Rectal smooth muscle tissue (tissue), 1 donor: ENCODE data around the gene KCND3.

Source experiments
- H3K27ac ChIP-seq: one replicate; pipeline ENCODE4 v1.7.0; 2013; ENCODE audit warnings: low read depth, low read length, inconsistent platforms
- H3K27me3 ChIP-seq: one replicate; pipeline ENCODE4 v1.7.0; 2013; ENCODE audit warnings: low read length; ENCODE audit not compliant: control insufficient read depth, insufficient read depth
- H3K36me3 ChIP-seq: one replicate; pipeline ENCODE4 v1.7.0; 2013; ENCODE audit warnings: low read length; ENCODE audit not compliant: control insufficient read depth, insufficient read depth
- H3K4me1 ChIP-seq: one replicate; pipeline ENCODE4 v1.7.0; 2013; ENCODE audit warnings: low read length; ENCODE audit not compliant: control insufficient read depth, insufficient read depth
- H3K4me3 ChIP-seq: one replicate; pipeline ENCODE4 v1.7.0; 2013; ENCODE audit warnings: low read length
- H3K9ac ChIP-seq: one replicate; pipeline ENCODE4 v1.7.0; 2013; ENCODE audit warnings: low read length

Gene KCND3

DNA sequence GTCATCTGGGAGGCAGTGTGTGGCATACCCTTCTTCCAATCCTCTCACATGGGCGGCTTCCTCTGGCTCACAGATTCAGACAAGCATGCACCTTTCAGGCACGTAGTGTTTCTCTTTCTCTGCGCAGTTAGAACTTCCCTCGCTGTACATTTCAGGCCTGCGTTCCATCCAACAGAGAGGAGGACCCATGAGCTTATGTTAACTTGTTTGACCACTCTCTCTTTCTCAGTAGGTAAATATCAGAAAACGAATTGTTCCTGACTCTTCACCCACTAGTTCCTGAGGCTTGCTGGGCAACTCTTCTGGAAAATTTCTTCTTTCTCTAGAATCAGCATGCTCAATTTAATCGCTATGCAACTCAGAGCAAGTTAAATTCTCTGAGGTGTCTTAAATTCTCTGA lies 148.3 kb downstream of the KCND3 start:
- no peaks in the 10 kb centered on the region for H3K36me3 ChIP-seq

DNA sequence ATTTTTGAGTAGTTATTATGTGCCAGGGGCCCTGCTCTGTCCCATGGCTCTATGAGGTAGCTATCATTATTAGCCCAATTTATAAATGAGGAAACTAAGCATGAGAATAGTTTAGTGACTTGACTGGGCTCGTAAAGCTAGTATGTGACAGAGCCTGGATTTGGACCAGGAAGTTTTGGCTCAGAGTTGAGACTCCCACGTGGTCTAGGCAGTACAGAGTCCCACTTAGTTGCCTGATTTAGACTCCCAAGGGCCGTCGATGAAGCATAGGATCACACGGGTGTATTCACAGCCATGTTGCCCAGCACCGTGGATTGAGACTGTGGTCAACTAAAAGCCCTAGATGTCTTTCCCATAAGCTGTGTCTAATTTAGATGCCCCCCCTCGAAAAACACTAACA lies 152.1 kb downstream of the KCND3 start:
- Histone ChIP-seq H3K4me3 (no peak overlapping the region), H3K36me3 (no peaks in the 10 kb centered on the region), H3K27me3 (no peaks in the 10 kb centered on the region), H3K27ac (no peak overlapping the region), H3K9ac (no peak overlapping the region), H3K4me1 (no peaks in the 10 kb centered on the region)

More for the DNA sequence above, 148.3 kb downstream of the KCND3 start:
- Histone ChIP-seq H3K9ac (no peak overlapping the region), H3K27ac (no peak overlapping the region), H3K4me3 (no peak overlapping the region), H3K4me1 (no peaks in the 10 kb centered on the region), H3K27me3 (no peaks in the 10 kb centered on the region)

DNA sequence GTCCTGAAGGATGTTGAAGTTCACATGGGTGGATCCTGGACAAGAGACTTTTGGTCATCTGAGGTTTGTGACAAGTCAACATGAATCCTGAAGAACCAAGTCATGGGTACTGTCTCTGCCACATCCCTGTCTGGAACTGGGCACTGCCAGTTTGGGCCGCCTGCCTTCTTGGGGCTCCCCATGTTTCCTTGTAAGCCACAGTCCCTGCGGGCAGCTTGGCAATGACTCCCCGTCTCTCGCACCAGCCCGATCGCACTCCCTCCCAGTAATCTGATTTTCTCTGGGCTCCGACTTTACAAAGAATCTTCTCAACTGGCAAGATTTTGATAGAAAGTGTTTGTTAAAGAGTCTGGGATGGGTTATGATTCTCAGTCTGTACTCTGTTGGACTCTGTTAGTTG lies 153.4 kb downstream of the KCND3 start:
- Histone ChIP-seq H3K27ac (no peak overlapping the region), H3K27me3 (no peaks in the 10 kb centered on the region), H3K4me1 (no peaks in the 10 kb centered on the region), H3K9ac (no peak overlapping the region), H3K4me3 (no peak overlapping the region), H3K36me3 (no peaks in the 10 kb centered on the region)

DNA sequence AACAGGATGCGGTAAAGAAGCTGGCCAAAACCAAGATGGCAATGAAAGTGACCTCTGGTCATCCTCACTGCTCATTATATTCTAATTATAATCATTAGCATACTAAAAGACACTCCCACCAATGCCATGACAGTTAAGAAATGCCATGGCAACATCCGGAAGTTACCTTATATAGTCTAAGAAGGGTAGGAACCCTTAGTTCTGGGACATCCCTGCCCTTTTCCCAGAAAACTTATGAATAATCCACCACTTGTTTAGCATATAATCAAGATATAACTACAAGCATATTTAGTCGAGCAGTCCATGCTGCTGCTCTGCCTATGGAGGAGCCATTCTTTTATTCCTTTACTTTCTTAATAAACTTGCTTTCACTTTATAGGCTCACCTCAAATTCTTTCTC lies 154.0 kb downstream of the KCND3 start:
- Histone ChIP-seq H3K4me1 (no peaks in the 10 kb centered on the region), H3K27ac (no peak overlapping the region), H3K4me3 (no peak overlapping the region), H3K27me3 (no peaks in the 10 kb centered on the region), H3K9ac (no peak overlapping the region), H3K36me3 (no peaks in the 10 kb centered on the region)

DNA sequence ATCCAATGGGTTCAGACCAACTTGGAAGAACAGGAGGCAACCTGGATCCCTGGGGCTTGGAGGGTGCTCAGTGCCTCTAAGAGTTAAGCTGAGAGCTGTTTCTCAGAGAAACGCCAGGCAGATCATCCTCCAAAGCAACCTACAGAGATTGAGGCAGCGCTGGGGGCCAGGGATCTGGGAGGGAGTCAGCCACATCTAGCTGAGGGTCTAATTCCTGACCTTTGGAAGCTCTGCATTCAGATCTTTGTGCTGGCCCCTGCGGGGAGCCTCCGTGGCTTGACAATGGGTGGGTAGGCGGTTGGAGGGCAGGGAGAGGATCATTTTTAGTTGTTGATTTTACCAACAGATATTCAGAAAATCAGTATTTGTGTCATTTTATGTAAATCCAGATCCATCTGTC lies 154.5 kb downstream of the KCND3 start:
- no peak overlapping the region for H3K4me3 ChIP-seq
- no peak overlapping the region for H3K27ac ChIP-seq
- H3K27me3 ChIP-seq, result no peaks in the 10 kb centered on the region
- H3K36me3 ChIP-seq, result no peaks in the 10 kb centered on the region
- H3K9ac ChIP-seq, result no peak overlapping the region
- no peaks in the 10 kb centered on the region for H3K4me1 ChIP-seq

DNA sequence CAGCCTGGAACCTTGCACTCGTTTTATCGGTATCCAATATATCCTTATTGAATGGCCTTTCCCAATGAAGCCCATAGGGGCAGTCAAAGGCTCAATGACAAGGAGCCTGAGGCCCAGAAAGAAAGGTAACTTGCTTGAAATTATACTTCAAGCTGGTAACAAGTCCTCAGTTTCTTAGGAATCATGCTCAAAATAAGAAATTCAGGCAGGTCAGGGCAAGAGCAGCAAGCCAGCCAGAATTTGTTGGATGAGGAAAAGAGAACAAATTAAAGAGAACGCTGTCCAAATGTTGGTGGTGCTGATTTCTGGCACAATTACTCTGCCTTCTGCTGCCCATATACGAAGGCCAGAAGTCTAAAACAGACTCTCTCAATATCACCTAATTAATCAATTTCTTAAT lies 156.1 kb downstream of the KCND3 start:
- H3K27me3 ChIP-seq, result no peaks in the 10 kb centered on the region
- H3K27ac ChIP-seq, result no peak overlapping the region
- H3K4me3 ChIP-seq, result no peak overlapping the region
- no peaks in the 10 kb centered on the region for H3K4me1 ChIP-seq
- H3K36me3 ChIP-seq, result no peaks in the 10 kb centered on the region
- H3K9ac ChIP-seq, result no peak overlapping the region

DNA sequence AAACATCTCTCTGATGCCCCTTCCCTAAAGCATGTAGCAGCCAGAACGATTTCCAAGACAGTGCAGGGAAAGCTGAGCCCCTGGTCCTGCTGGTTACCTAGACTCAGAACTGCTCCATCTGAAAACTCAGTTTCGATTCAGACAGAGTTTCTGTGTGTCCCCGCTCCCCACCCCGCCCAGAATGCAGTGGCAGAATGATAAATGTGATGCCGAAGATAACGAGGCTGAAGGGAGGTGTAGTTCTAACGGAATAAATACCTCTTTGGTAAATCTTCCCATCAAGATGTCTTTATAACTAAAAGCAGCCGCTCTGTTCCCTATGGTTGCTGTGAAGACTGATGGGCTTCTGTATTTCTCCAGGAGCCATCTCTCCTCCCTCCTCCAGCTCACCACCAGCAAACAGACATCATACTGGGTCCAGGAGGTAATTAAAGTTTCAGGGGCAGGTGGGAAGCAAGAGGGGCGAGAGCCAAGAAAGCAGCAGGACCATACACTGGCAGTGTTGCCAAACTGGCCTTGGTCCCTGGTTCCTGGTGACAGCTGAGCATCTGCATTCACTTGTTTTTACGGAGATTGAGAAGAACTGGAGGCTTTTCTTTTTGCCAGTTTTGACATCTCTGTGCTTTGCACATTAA lies 156.8 kb downstream of the KCND3 start:
- H3K27me3 ChIP-seq, result no peaks in the 10 kb centered on the region
- H3K27ac ChIP-seq, result no peak overlapping the region
- H3K9ac ChIP-seq, result no peak overlapping the region
- H3K36me3 ChIP-seq, result no peaks in the 10 kb centered on the region
- H3K4me1 ChIP-seq, result no peaks in the 10 kb centered on the region
- H3K4me3 ChIP-seq, result no peak overlapping the region

DNA sequence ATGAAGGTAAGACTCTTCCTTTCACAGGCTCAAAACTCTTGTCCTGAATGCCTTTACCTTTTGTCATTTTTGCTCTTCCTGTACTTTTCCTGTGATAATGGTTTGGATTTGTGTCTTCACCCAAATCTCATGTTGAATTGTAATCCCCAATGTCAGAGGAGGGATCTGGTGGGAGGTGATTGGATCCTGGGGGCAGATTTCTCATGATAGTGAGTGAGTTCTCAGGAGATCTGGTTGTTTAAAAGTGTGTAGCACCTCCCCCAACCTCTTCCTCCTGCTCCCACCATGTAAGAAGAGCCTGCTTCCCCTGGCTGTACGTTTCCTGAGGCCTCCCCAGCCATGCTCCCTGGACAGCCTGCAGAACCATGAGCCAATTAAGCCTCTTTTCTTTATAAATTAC lies 158.3 kb downstream of the KCND3 start:
- Histone ChIP-seq H3K4me1 (no peaks in the 10 kb centered on the region), H3K27ac (no peak overlapping the region), H3K4me3 (no peak overlapping the region), H3K9ac (no peak overlapping the region), H3K36me3 (no peaks in the 10 kb centered on the region), H3K27me3 (no peaks in the 10 kb centered on the region)

DNA sequence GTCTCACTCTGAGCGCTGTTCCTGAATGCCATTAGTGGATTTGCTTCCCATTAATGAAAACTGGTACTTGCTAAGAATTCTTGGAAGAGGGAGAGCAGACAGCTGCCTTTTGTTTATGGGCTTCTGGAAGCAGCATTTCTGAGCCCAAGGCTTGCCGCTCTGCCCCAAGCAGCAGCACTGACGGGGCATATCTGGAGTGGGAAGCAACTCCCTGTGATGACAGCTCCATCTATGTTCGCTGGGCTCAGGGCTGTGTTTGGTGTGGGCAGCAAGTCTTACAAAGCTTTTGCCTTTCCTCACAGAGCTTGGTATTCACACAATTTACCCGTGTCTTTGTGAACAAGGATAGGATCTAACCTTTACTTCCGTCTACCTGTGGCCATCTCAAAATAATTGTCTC lies 161.5 kb downstream of the KCND3 start:
- Histone ChIP-seq H3K36me3 (no peaks in the 10 kb centered on the region), H3K27ac (no peak overlapping the region), H3K27me3 (no peaks in the 10 kb centered on the region), H3K4me3 (no peak overlapping the region), H3K9ac (no peak overlapping the region), H3K4me1 (no peaks in the 10 kb centered on the region)

DNA sequence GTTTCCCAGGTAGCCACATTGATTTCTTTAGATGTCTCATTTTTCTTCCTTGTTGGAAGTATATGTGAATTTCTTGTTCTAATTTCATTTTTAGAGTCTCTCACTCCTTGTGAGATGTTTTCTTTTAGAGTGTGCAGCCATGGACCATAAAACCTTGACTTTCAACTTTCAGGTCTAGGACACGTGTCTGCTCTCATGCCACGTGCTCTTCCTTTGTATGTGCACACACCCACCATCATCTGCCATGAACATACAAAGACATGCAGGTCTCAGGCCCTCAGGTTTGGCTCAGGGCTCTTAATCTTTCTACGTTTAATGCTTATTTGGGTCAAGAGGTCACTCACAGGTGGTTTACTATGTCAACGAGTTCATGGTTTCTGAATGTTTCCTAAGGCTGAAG lies 163.2 kb downstream of the KCND3 start:
- Histone ChIP-seq H3K27ac (no peak overlapping the region), H3K4me1 (no peaks in the 10 kb centered on the region), H3K36me3 (no peaks in the 10 kb centered on the region), H3K4me3 (no peak overlapping the region), H3K9ac (no peak overlapping the region), H3K27me3 (no peaks in the 10 kb centered on the region)

DNA sequence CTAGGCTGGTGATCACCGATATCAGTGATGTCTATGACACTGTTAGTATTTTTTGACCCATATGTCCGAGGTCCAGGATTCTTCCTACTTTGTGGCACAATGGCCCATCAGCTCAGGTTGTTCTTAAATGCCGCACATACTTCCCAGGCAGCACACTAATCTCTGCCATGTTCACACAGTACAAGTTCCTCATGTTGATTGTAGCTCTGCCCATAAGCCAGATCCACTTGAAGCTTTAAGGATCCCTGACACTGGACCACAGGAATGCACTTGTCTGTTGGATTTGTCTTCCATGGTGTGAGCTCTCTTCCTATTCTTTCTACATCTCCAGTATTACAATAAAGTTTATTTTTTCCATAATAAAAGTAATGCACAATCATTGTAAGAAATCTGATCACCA lies 164.3 kb downstream of the KCND3 start:
- no peak overlapping the region for H3K4me3 ChIP-seq
- H3K9ac ChIP-seq, result no peak overlapping the region
- no peak overlapping the region for H3K27ac ChIP-seq
- H3K4me1 ChIP-seq, result no peaks in the 10 kb centered on the region
- H3K27me3 ChIP-seq, result no peaks in the 10 kb centered on the region
- no peaks in the 10 kb centered on the region for H3K36me3 ChIP-seq

DNA sequence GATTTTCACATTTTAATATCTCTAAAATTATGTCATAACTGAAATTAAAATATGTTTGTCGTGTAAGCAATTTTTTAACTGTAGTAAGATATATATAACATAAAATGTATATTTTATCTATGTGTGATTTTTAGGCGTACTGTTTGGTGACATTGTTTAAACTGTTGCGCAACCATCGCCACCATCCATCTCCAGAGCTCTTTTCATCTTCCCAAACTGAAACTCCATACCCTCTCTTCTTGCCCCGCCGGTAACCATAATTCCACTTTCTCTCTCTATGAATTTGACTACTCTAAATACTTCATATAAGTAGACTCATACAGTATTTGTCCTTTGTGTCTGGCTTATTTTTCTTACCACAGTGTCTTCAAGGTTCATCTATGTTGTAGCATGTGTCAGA lies 167.3 kb downstream of the KCND3 start:
- H3K36me3 ChIP-seq, result no peaks in the 10 kb centered on the region

DNA sequence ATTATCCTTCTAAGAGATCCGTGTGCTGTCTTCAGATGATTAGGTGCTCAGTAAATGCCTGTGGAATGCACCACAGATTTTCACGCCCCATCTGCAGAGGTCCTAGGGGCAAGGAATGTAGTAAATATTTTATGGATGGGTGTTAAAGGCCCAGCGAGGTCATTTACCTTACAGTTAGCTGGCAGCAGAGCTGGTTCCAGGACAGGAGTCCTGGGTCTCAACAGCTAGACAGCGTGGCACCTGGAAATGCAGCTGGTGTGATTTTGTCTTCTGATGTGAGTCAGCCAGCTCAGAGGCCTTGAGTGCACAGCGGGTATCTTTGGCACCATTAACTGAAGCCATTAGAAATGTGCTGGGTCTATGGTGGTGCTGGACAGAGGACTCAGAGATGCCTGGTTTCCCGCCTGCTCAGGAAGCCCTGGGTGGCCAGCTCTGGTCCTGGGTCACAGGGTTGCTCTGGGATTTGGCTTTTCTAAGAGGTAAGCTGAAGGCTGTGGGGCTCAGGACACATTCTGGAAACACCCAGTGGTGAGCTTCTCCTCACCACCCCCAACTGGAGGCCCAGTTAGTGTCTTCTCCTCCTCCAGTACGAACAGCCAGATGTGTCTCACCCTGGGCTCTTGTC lies 168.2 kb downstream of the KCND3 start:
- no peaks in the 10 kb centered on the region for H3K4me1 ChIP-seq
- no peaks in the 10 kb centered on the region for H3K36me3 ChIP-seq
- H3K27me3 ChIP-seq, result no peaks in the 10 kb centered on the region
- H3K9ac ChIP-seq, result no peak overlapping the region
- H3K4me3 ChIP-seq, result no peak overlapping the region
- no peak overlapping the region for H3K27ac ChIP-seq

More for the DNA sequence above, 167.3 kb downstream of the KCND3 start:
- Histone ChIP-seq H3K9ac (no peak overlapping the region), H3K4me3 (no peak overlapping the region), H3K27ac (no peak overlapping the region), H3K27me3 (no peaks in the 10 kb centered on the region), H3K4me1 (no peaks in the 10 kb centered on the region)
